Activated naive CD4-positive, alpha-beta T cell treated with anti-CD3 and anti-CD28 coated beads, Interleukin-2, amount 50 U/mL, for 72 hours (primary cell): ENCODE results near the gene SEC11A. TPM values are rescaled to one million over a fixed set of nuclear protein-coding genes. Genes with fewer than 3 reads are reported as not detected.
A peak's percentile ranks its signal among the peaks of the same experiment; 100 is the strongest.
"Not testable (repeated sequence)": the region's sequence is repeated elsewhere in the genome, so short reads cannot be mapped to it uniquely, and the experiment has no call there.

ENCODE experiments used
- ATAC-seq, 2 donors: fragments of 150-1000 bp; cut with Tn5 transposase; 2 replicates each; pipeline ENCODE4 v1.10.0; 2021; ENCODE audit warnings: mild to moderate bottlenecking in 2 of 2, moderate library complexity in 2 of 2
- DNase-seq, 2 donors: peaks; one replicate each; pipeline ENCODE4 v3.0.0; 2021 to 2022; ENCODE audit warnings: low spot score in 2 of 2
- H3K27ac Mint-ChIP-seq, 2 donors: one replicate each; pipeline ENCODE4 v1.8.0; 2022; ENCODE audit warnings: mild to moderate bottlenecking in 2 of 2, mixed read lengths in 2 of 2
- H3K36me3 Mint-ChIP-seq, 2 donors: one replicate each; pipeline ENCODE4 v1.8.0; 2022; ENCODE audit warnings: mixed read lengths in 2 of 2
- H3K9me3 Mint-ChIP-seq, 2 donors: one replicate each; pipeline ENCODE4 v1.8.0; 2022; ENCODE audit warnings: mixed read lengths in 2 of 2
- total RNA-seq, 2 donors: library from RNA; stranded (reverse); gene quantifications; one replicate each; pipeline ENCODE4 v1.2.3, GENCODE V29; 2022

SEC11A gene
- 100 to 1,000 TPM; 111 to 129 TPM for total RNA-seq

- Mint-ChIP-seq H3K36me3 (peaks cover 14 to 16% of the 10 kb centered on the region in 2 donors), H3K9me3 (no peaks in the 10 kb centered on the region), H3K27ac (peak within 1 kb of the TSS; percentile 97 to 100)
- ATAC-seq (peak; percentile 92 to 93), DNase-seq (peak; percentile 89 to 96)
Observed at GRCh38 chr15:84716036-84716732, at the start of gene SEC11A. SEC11A (minus strand) TSS chr15:84716139; CDS start chr15:84716075, 64 bp downstream.

- no peak for DNase-seq
- ATAC-seq, result no peak
- H3K36me3 Mint-ChIP-seq, result peaks cover 7 to 26% of the 10 kb centered on the region in 2 donors
- H3K9me3 Mint-ChIP-seq, result no peaks in the 10 kb centered on the region
- H3K27ac Mint-ChIP-seq, result no peak overlapping the region
Observed at GRCh38 chr15:84765675-84766074, 49.7 kb upstream of the SEC11A start.

- DNase-seq, result no peak
- Mint-ChIP-seq H3K27ac (peak overlapping the region in 1 of 2 donors; percentile 66), H3K9me3 (no peaks in the 10 kb centered on the region), H3K36me3 (peaks cover 7 to 26% of the 10 kb centered on the region in 2 donors)
- peak in 1 of 2 donors; percentile 3 for ATAC-seq
Observed at GRCh38 chr15:84764989-84765388, 49.0 kb upstream of the SEC11A start.

- Mint-ChIP-seq H3K27ac (peak overlapping the region in 1 of 2 donors; percentile 66), H3K36me3 (peaks cover 7 to 26% of the 10 kb centered on the region in 2 donors), H3K9me3 (no peaks in the 10 kb centered on the region)
- ATAC-seq (no peak), DNase-seq (no peak)
Observed at GRCh38 chr15:84764585-84764984, 48.6 kb upstream of the SEC11A start.

GRCh38 chr15:84762840-84763572, 47.1 kb upstream of the SEC11A start:
- ATAC-seq, result no peak

GRCh38 chr15:84761607-84762131, 45.7 kb upstream of the SEC11A start:
- peak; percentile 79 to 84 for ATAC-seq
- Mint-ChIP-seq H3K36me3 (peaks cover 0 to 14% of the 10 kb centered on the region in 2 donors), H3K9me3 (no peaks in the 10 kb centered on the region), H3K27ac (no peak overlapping the region)
- DNase-seq, result no peak

More at GRCh38 chr15:84762840-84763572, 47.1 kb upstream of the SEC11A start:
- peaks cover 0 to 14% of the 10 kb centered on the region in 2 donors for H3K36me3 Mint-ChIP-seq
- no peaks in the 10 kb centered on the region for H3K9me3 Mint-ChIP-seq
- H3K27ac Mint-ChIP-seq, result no peak overlapping the region
- DNase-seq, result no peak

GRCh38 chr15:84760219-84760618, 44.3 kb upstream of the SEC11A start:
- no peaks in the 10 kb centered on the region for H3K9me3 Mint-ChIP-seq
- H3K27ac Mint-ChIP-seq, result no peak overlapping the region
- peaks cover 0 to 7% of the 10 kb centered on the region in 2 donors for H3K36me3 Mint-ChIP-seq
- ATAC-seq (peak; percentile 48 to 53), DNase-seq (no peak)

GRCh38 chr15:84759018-84759417, 43.1 kb upstream of the SEC11A start:
- H3K9me3 Mint-ChIP-seq, result no peaks in the 10 kb centered on the region
- H3K36me3 Mint-ChIP-seq, result peaks cover 0 to 8% of the 10 kb centered on the region in 2 donors
- DNase-seq (no peak), ATAC-seq (no peak)
- H3K27ac Mint-ChIP-seq, result no peak overlapping the region

- Mint-ChIP-seq H3K36me3 (peaks cover 5 to 27% of the 10 kb centered on the region in 2 donors), H3K9me3 (peaks cover 0 to 4% of the 10 kb centered on the region in 2 donors), H3K27ac (no peak overlapping the region)
- DNase-seq (no peak), ATAC-seq (peak in 1 of 2 donors; percentile 67)
Observed at GRCh38 chr15:84755736-84756527, 40.0 kb upstream of the SEC11A start.

- ATAC-seq, H3K9me3 Mint-ChIP-seq, H3K27ac Mint-ChIP-seq, DNase-seq: not testable (repeated sequence)
- peaks cover 6 to 27% of the 10 kb centered on the region in 2 donors for H3K36me3 Mint-ChIP-seq
Observed at GRCh38 chr15:84754889-84755288, 39.0 kb upstream of the SEC11A start.

- no peak for DNase-seq
- no peak for ATAC-seq
- H3K36me3 Mint-ChIP-seq, result peaks cover 17 to 38% of the 10 kb centered on the region in 2 donors
- H3K9me3 Mint-ChIP-seq, result peaks cover 0 to 4% of the 10 kb centered on the region in 2 donors
- no peak overlapping the region for H3K27ac Mint-ChIP-seq
Observed at GRCh38 chr15:84752700-84753099, 36.8 kb upstream of the SEC11A start.

GRCh38 chr15:84752195-84752594, 36.3 kb upstream of the SEC11A start:
- Mint-ChIP-seq H3K36me3 (peaks cover 22 to 43% of the 10 kb centered on the region in 2 donors), H3K27ac (peak overlapping the region in 1 of 2 donors; percentile 10), H3K9me3 (peaks cover 0 to 4% of the 10 kb centered on the region in 2 donors)
- ATAC-seq (no peak), DNase-seq (no peak)

GRCh38 chr15:84751721-84752120, 35.8 kb upstream of the SEC11A start:
- not testable (repeated sequence) for DNase-seq, H3K9me3 Mint-ChIP-seq, H3K27ac Mint-ChIP-seq, ATAC-seq
- peaks cover 22 to 45% of the 10 kb centered on the region in 2 donors for H3K36me3 Mint-ChIP-seq

- Mint-ChIP-seq H3K36me3 (peaks cover 22 to 45% of the 10 kb centered on the region in 2 donors), H3K9me3 (peaks cover 0 to 4% of the 10 kb centered on the region in 2 donors), H3K27ac (peak overlapping the region; percentile 91 to 97)
- no peak for DNase-seq
- ATAC-seq, result no peak
Observed at GRCh38 chr15:84750583-84751092, 34.7 kb upstream of the SEC11A start.

- peak; percentile 22 to 36 for ATAC-seq
- Mint-ChIP-seq H3K9me3 (peaks cover 0 to 4% of the 10 kb centered on the region in 2 donors), H3K36me3 (peaks cover 22 to 41% of the 10 kb centered on the region in 2 donors)
Observed at GRCh38 chr15:84749111-84749991, 33.4 kb upstream of the SEC11A start.

More at GRCh38 chr15:84749111-84749991, 33.4 kb upstream of the SEC11A start:
- DNase-seq, result peak; percentile 53 to 71
- peak overlapping the region; percentile 91 to 97 for H3K27ac Mint-ChIP-seq
